ENCODE measurements around the gene RTP4.

DNA sequence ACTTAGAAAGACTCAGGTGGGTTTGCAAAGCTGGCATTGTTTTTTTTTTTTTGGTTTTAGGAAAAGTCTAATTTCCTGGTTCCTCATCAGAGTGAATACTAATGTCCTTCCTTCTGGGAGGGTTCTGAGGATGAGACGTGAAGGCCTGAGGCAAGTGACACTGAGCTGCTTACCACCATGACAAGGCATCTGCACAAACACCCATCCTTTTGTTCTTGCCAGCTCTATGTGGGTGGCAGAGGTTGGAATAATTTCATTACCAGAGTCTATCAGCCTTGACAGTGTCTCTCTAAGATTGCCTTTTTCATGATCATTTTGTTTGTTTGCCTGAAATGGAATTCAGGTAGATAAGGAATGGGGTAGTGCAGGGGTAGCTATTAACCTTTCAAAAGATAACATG lies 17.1 kb downstream of the RTP4 start:
- no peak for TF ChIP-seq POLR2A (IDR thresholded peaks at IDR 0.05)
- TF ChIP-seq, protein P1, sequence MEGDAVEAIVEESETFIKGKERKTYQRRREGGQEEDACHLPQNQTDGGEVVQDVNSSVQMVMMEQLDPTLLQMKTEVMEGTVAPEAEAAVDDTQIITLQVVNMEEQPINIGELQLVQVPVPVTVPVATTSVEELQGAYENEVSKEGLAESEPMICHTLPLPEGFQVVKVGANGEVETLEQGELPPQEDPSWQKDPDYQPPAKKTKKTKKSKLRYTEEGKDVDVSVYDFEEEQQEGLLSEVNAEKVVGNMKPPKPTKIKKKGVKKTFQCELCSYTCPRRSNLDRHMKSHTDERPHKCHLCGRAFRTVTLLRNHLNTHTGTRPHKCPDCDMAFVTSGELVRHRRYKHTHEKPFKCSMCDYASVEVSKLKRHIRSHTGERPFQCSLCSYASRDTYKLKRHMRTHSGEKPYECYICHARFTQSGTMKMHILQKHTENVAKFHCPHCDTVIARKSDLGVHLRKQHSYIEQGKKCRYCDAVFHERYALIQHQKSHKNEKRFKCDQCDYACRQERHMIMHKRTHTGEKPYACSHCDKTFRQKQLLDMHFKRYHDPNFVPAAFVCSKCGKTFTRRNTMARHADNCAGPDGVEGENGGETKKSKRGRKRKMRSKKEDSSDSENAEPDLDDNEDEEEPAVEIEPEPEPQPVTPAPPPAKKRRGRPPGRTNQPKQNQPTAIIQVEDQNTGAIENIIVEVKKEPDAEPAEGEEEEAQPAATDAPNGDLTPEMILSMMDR (IDR thresholded peaks at IDR 0.05): no peak

All from thyroid gland (tissue), 4 donors.